ENCODE results near the gene SLCO4A1.
"Not testable (repeated sequence)": the region's sequence is repeated elsewhere in the genome, so short reads cannot be mapped to it uniquely, and the experiment has no call there.

The SLCO4A1 gene

GRCh38 chr20:62618611-62619529 is 23.4 kb upstream of the SLCO4A1 start:
- H3K4me3 ChIP-seq (ENCODE audit: low read length) = no peak overlapping the region
- DNase-seq (ENCODE audit: low read depth, low spot score) = no peak

- H3K4me3 ChIP-seq (ENCODE audit: low read length) = no peak overlapping the region
- no peak for DNase-seq (ENCODE audit: low read depth, low spot score)
Observed at GRCh38 chr20:62620625-62621024, 21.7 kb upstream of the SLCO4A1 start.

- no peak overlapping the region for H3K4me3 ChIP-seq (ENCODE audit: low read length)
- DNase-seq (ENCODE audit: low read depth, low spot score) = no peak
Observed at GRCh38 chr20:62621251-62622110, 20.8 kb upstream of the SLCO4A1 start.

DNA sequence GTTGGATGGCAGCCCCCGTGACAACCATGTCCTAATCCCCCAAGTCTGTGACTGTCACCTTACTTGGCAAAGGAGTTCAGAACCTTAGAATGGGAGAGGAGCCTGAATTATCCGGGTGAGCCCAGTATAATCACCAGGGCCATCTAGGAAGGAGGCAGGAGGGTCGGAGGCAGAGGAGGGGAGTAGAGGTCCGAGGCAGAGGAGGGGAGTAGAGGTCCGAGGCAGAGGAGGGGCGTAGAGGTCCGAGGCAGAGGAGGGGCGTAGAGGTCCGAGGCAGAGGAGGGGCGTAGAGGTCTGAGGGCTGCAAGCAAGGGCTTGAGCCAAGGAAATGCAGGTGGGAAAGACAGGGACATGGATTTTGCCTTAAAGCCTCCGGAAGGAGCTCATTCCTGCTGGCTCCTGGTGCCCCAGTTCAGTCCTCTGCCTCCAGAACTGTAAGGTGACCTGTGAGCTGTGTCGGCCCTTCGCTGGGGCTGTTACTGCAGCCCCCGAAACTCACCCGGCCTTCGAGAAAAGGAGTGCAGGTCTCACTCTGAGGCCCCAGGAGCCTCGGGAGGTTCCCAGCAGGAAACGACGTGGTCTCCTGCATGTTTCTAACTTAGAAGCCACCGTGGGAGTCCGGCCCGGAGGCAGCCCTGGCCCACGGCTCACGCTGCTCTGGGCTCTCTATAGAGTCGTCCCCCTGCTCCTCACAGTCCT is 20.0 kb upstream of the SLCO4A1 start:
- H3K4me3 ChIP-seq (ENCODE audit: low read length) = no peak overlapping the region
- DNase-seq (ENCODE audit: low read depth, low spot score) = no peak

DNA sequence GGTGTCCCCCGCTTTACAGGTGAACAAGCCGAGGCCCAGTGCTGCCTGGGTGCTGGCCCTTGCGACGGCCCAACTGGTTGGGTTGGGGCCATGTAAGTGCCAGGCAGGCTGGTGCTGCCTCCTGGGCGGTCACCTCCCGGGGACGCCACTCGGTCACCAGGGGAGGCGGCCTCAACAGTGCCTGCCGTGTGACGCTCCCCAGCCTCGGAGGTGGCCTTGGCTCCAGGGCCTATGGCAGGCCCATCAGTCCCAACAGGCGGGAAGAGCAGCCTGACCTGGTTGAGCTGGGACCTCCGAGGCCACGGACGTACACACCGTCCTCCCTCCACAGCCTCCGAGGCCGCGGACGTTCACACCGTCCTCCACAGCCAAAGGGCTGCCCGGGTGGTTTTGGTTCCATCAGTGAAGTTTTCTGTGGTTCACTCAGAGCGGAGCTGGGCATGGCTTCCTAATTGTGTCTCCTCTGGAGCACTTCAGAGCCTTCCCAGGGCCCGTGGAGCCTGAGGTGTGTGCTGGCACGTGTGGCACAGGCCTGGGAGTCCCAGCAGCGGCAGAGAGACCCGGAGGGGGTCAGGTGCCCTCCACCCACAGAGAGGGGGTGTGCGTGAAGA is 19.3 kb upstream of the SLCO4A1 start:
- peak overlapping the region; percentile 46; the same call in 1 of the 2 replicates for H3K4me3 ChIP-seq (ENCODE audit: low read length)
- DNase-seq (ENCODE audit: low read depth, low spot score) = no peak

GRCh38 chr20:62623488-62624324 is 18.6 kb upstream of the SLCO4A1 start:
- peak overlapping the region; percentile 46 for H3K4me3 ChIP-seq (ENCODE audit: low read length)
- DNase-seq (ENCODE audit: low read depth, low spot score) = peak; percentile 53

DNA sequence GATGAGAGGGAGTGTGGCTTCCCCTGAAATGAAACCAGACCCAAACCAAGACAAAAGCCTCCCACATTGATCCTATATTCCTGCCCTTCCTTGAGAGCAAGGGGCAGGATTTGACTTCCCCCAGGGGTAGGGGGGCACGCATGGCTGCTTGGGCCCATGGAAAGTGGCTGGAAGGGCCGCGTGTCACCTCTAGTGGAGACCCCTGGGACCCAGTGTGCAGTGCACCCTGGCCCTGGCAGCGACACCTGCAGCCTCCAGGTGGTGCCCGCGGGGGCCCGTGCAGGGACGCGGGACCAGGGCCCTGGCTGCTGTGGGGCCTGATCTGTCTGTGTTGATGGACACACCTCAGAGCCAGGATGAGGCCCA is 18.0 kb upstream of the SLCO4A1 start:
- DNase-seq (ENCODE audit: low read depth, low spot score) = no peak
- H3K4me3 ChIP-seq (ENCODE audit: low read length) = peak overlapping the region; percentile 46; the same call in 1 of the 2 replicates

DNA sequence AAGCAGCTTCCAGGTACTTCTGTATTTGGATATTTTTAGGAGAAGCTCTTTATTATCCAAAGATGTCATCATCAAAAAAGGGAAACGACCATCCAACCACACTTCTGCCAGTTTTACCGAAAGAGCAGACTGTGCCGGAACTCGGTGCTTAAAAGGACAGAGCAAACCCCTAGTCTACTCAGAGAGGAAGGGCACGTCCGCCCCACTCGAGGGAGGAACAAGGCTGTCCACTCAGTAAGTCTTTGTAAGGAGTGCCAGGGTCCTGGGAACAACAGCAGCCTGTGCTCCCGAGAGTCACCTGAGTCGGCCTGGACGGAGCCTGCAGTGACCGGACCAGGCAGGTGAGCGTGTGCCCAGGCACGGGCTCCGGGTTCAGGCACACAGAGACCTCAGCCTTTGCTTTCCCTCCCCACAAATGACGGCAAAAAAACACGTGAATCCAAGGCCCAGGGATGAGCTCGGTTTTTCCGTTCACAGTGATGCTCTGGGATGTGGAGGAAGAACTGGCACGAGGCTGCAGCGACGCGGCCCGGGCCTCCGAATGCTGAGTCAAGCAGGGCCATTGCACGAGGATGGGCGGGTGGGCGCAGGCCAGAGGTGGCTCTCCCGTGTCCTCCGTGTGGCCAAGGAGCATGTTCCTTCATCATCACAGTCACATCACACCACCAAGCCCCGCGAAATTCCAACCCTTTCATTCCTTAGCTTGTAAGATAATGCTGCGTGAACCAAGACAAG is 17.4 kb upstream of the SLCO4A1 start:
- no peak overlapping the region for H3K4me3 ChIP-seq (ENCODE audit: low read length)
- DNase-seq (ENCODE audit: low read depth, low spot score) = no peak

DNA sequence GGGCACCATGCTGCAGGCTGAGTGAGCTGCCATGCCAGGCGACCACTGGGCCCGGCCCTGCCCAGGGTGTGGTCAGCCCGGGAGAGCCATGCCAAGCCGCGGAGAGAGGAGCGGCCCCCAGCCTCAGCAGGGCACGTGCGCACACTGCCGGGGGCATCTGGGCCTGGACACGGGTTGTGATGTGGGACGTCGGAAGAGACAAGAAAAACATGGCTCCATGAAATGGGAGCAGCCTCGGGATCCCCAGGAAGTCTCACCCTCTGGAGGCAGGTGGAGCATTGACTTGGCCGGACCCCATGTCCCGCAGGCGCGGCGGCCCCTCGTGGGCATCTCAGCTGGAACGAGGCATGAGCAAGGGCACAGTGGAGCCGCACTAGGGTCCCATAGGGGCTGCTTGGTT is 16.8 kb upstream of the SLCO4A1 start:
- DNase-seq (ENCODE audit: low read depth, low spot score) = no peak
- no peak overlapping the region for H3K4me3 ChIP-seq (ENCODE audit: low read length)

DNA sequence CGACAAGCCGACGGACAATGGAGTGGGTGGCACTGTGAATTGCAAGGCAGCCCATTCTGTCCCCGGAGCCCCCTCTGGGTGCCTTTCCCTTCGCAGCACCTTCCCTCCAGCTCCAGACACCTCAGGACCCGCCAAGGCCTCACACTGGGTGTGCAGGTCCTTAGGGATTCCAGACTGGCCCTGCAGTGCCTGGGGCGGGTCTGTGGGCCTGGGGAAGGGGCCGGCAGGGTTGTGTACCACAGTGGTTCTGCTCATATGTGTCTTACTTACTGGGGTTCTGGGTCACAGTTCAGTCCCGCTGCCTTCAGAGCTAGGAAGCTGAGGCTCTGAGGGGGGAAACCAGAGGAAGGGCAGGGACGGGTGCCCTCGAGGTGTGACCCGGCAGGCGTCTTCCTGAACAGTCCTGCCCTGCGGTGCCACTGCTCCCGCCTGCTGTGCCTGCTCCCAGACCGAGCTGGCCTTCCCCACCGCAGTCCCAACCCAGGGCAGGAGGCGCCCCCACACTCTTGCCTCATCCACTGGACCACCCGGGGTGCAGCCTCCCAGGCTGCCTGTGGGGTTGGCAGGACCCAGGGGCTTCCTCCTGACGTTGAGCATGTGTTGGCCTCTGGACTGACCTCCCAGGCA is 16.3 kb upstream of the SLCO4A1 start:
- H3K4me3 ChIP-seq (ENCODE audit: low read length) = no peak overlapping the region
- no peak for DNase-seq (ENCODE audit: low read depth, low spot score)

GRCh38 chr20:62627425-62627824 is 14.9 kb upstream of the SLCO4A1 start:
- not testable (repeated sequence) for H3K4me3 ChIP-seq (ENCODE audit: low read length); DNase-seq (ENCODE audit: low read depth, low spot score)

DNA sequence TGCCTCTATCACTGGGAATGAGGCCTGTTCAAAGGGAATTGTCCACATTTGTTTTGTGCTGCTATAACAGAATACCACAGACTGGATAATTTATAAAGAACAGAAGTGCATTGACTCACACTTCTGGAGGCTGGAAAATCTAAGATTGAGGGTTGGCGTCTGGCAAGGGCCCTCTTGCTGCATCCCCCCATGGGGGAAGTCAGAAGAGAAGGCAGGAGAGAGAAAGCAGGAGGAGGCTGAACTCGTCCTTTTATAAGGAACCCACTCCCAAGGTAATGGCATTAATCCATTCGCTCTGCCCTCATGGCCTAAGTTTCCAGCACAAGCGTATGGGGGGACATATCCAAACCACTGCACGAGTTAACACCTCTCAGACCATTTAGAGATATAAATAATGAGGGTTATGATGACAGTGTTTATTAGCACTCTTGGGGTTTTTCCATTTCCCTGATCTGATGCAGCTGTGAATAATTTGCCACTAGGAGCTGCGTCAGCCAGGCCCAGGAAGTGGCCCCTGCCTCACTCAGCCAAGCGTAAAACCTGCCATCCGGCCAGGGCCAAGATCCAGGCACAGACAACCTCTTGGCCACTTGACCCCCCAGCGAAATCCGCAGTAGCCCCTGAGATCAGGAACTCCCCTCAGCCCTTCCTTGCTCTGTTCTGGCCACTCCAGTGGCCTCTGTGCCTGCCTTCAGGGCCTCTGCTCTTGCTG is 14.2 kb upstream of the SLCO4A1 start:
- no peak for DNase-seq (ENCODE audit: low read depth, low spot score)
- no peak overlapping the region for H3K4me3 ChIP-seq (ENCODE audit: low read length)

DNA sequence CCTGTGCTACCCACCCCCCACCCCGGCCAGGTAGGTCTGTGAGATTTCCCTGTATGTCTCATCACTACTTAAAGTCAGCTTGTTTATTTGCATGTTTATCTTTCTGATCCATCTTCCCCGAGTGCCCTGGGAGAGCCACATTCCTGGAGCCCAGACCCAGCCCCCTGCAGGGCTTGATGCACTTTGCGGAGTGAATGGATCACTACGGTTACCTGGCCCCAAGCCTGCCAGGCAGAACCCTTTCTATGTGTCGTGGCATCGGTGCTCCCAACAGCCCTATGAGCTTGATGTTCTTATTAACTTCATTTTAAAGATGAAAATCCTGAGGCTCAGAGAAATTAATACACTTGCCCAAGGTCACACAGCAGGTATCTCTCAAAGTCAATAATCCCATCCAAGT is 13.6 kb upstream of the SLCO4A1 start:
- H3K4me3 ChIP-seq (ENCODE audit: low read length) = no peak overlapping the region
- DNase-seq (ENCODE audit: low read depth, low spot score) = no peak

DNA sequence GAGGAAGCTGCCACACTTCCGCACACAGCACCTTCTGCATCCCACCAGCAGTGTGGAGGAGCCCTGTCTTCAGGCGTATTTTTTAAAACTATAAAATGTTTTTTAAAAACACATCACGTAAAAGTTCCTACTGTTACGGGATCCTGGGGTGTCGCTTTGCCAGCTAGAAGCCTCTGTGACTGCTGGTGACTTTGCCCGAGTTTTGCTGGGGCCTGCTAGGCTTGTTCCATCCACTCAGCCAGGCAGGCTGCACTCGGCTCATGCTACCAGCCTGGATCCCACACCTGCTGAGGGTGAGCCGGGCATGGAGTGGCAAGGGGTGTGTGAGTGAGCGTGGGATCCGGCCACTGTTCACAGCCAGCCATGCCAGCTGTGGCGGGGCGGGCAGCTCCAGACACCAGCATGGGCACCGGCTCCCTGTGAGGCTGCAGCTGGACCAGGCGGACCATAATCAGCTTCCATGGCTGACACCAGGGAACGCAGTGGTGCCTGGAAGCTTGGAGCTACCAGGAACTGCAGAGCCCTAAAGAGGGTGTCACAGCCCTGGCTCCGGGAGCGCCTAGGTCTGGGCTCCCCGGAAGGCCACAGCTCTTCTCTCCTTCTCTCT is 12.3 kb upstream of the SLCO4A1 start:
- H3K4me3 ChIP-seq (ENCODE audit: low read length) = no peak overlapping the region
- DNase-seq (ENCODE audit: low read depth, low spot score) = no peak

DNA sequence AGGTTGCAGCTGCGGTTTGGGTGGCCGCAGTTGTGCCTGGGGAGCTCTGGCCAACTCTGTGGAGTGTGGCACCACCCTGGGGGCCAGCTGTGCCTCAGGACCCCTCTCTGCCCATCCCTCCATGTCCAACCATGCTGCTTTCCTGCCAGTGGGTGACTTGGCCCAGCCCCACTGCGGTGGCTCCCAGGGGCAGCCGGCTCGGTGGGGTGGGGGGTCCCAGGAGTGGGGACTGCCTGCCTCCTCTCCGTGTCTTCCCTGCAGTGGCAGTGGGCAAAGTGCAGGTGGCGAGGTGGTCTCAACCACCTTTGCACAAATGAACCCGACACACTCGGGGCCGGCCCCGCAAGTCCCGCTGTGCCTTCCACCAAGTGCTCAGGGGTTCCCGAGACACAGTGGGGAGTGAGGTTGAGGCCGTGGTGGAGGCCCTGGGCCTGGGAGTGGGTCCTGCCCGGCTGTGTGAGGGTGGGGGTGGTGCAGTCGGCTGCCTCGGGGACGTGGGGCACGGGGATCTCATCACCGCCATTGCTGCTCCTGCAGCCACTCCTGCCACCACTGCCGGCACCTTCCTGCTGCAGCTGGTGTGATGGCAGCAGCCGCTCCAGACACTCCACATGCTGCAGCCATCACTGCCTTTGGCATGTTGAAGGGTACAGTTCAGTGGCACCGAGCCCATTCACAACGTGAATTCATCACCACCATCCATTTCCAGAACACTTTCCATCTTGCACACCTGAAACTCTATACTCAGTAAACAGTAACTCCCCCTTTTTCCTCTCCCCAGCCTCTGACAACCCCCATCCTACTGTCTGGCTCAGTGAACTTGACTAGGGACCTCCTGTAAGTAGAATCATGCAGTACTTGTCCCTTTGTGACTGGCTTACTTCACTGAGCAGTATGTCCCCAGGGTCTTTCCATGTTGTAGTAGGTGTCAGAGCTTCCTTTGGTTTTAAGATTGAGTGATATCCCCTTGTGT is 10.7 kb upstream of the SLCO4A1 start:
- DNase-seq (ENCODE audit: low read depth, low spot score) = no peak
- no peak overlapping the region for H3K4me3 ChIP-seq (ENCODE audit: low read length)
